Measurements from ENCODE around the gene ZNF595. TPM values are rescaled to one million over a fixed set of nuclear protein-coding genes. Genes with fewer than 3 reads are reported as not detected.
"Not testable (repeated sequence)": the region's sequence is repeated elsewhere in the genome, so short reads cannot be mapped to it uniquely, and the experiment has no call there.

ZNF595 gene
- total RNA-seq, 4 donors from 2014 or later = 25.1 to 57.7 (median 35.3) TPM

GRCh38 chr4:28767-29542, 24.2 kb upstream of the ZNF595 start:
- H3K36me3 ChIP-seq; H3K27me3 ChIP-seq; H3K4me1 ChIP-seq; DNase-seq; intact Hi-C loops (cut with DNase I; ENCODE audit: low total_unique reads); H3K4me3 ChIP-seq; H3K27ac ChIP-seq; H3K9me3 ChIP-seq: not testable (repeated sequence)
- TF ChIP-seq CTCF (IDR thresholded peaks at IDR 0.05) = peak in 1 of 4 experiments; percentile 11

- H3K27me3 ChIP-seq; H3K4me1 ChIP-seq; H3K9me3 ChIP-seq; DNase-seq; H3K27ac ChIP-seq; H3K36me3 ChIP-seq; intact Hi-C loops (cut with DNase I; ENCODE audit: low total_unique reads); H3K4me3 ChIP-seq: not testable (repeated sequence)
These were observed 19.8 kb upstream of the ZNF595 start for GRCh38 chr4:33314-33713.

GRCh38 chr4:36559-37415, 16.3 kb upstream of the ZNF595 start:
- DNase-seq = not testable (repeated sequence)

GRCh38 chr4:38202-38601, 14.9 kb upstream of the ZNF595 start:
- H3K27ac ChIP-seq; H3K4me1 ChIP-seq; H3K9me3 ChIP-seq; intact Hi-C loops (cut with DNase I; ENCODE audit: low total_unique reads); H3K27me3 ChIP-seq; H3K36me3 ChIP-seq; H3K4me3 ChIP-seq; DNase-seq: not testable (repeated sequence)

More at GRCh38 chr4:36559-37415, 16.3 kb upstream of the ZNF595 start:
- H3K27ac ChIP-seq; H3K4me1 ChIP-seq; H3K4me3 ChIP-seq; H3K36me3 ChIP-seq; H3K9me3 ChIP-seq; intact Hi-C loops (cut with DNase I; ENCODE audit: low total_unique reads); H3K27me3 ChIP-seq: not testable (repeated sequence)

GRCh38 chr4:43375-43774, 9.7 kb upstream of the ZNF595 start:
- intact Hi-C loops (cut with DNase I; ENCODE audit: low total_unique reads); H3K4me1 ChIP-seq; H3K27me3 ChIP-seq; H3K4me3 ChIP-seq; H3K36me3 ChIP-seq; DNase-seq; H3K27ac ChIP-seq; H3K9me3 ChIP-seq: not testable (repeated sequence)

- H3K36me3 ChIP-seq; H3K4me3 ChIP-seq; intact Hi-C loops (cut with DNase I; ENCODE audit: low total_unique reads); H3K4me1 ChIP-seq; H3K9me3 ChIP-seq; H3K27me3 ChIP-seq; H3K27ac ChIP-seq; DNase-seq: not testable (repeated sequence)
These were observed 1.9 kb upstream of the ZNF595 start for GRCh38 chr4:51253-51652.

GRCh38 chr4:51655-52277, 1.4 kb upstream of the ZNF595 start:
- H3K36me3 ChIP-seq; H3K4me1 ChIP-seq; H3K27me3 ChIP-seq; DNase-seq; H3K9me3 ChIP-seq; intact Hi-C loops (cut with DNase I; ENCODE audit: low total_unique reads); H3K4me3 ChIP-seq; H3K27ac ChIP-seq: not testable (repeated sequence)

GRCh38 chr4:53521-53920, 400 bp downstream of the ZNF595 start:
- DNase-seq; intact Hi-C loops (cut with DNase I; ENCODE audit: low total_unique reads); H3K36me3 ChIP-seq; H3K4me1 ChIP-seq; H3K27me3 ChIP-seq; H3K9me3 ChIP-seq: not testable (repeated sequence)
- H3K27ac ChIP-seq = peak overlapping the region in 1 of 2 donors; percentile 40
- H3K4me3 ChIP-seq = peak overlapping the region in 1 of 2 donors; percentile 41

GRCh38 chr4:64733-65132, 11.6 kb downstream of the ZNF595 start:
- H3K27ac ChIP-seq; DNase-seq; H3K36me3 ChIP-seq; intact Hi-C loops (cut with DNase I; ENCODE audit: low total_unique reads); H3K4me1 ChIP-seq; H3K4me3 ChIP-seq; H3K9me3 ChIP-seq; H3K27me3 ChIP-seq: not testable (repeated sequence)

Data from uterus (tissue), 4 donors.